GM12801 (cell line): ENCODE data around the gene MFSD12.

Experiments
- TF ChIP-seq, protein P1 (sequence below): IDR thresholded peaks from one replicate; pipeline ENCODE4 v1.5.1; 2011; ENCODE audit warnings: control low read depth; ENCODE audit not compliant: insufficient read length; ENCODE audit errors: extremely low read depth

Gene MFSD12

DNA sequence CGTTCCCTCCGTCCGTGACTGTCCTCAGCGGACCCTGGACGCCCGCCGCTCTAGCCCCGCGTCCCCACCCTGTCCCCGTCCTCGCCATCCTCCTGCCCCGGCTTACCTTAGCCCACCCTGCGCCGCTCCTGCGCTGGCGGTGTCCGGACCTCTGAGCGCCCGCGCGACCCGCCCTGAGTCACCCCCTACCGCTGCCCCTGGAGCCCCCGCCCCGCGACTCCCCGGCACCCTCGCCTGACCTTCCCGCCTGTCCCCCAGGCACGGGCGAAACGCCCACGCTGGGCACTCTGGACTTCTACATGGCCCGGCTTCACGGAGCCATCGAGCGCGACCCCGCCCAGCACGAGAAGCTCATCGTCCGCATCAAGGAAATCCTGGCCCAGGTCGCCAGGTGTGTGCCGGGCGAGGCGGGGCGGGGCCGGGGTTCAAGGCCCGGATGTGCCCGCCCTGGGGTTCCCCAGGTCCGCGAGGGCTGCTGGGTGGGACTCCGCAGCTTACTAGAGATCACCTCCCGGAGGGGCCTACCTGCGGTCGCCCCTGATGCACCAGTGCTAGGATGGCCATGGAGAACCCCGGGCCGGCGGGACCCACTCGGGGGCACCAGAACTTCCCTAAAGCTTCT lies 20.4 kb upstream of the MFSD12 start:
- TF ChIP-seq, protein P1, sequence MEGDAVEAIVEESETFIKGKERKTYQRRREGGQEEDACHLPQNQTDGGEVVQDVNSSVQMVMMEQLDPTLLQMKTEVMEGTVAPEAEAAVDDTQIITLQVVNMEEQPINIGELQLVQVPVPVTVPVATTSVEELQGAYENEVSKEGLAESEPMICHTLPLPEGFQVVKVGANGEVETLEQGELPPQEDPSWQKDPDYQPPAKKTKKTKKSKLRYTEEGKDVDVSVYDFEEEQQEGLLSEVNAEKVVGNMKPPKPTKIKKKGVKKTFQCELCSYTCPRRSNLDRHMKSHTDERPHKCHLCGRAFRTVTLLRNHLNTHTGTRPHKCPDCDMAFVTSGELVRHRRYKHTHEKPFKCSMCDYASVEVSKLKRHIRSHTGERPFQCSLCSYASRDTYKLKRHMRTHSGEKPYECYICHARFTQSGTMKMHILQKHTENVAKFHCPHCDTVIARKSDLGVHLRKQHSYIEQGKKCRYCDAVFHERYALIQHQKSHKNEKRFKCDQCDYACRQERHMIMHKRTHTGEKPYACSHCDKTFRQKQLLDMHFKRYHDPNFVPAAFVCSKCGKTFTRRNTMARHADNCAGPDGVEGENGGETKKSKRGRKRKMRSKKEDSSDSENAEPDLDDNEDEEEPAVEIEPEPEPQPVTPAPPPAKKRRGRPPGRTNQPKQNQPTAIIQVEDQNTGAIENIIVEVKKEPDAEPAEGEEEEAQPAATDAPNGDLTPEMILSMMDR, result no peak

DNA sequence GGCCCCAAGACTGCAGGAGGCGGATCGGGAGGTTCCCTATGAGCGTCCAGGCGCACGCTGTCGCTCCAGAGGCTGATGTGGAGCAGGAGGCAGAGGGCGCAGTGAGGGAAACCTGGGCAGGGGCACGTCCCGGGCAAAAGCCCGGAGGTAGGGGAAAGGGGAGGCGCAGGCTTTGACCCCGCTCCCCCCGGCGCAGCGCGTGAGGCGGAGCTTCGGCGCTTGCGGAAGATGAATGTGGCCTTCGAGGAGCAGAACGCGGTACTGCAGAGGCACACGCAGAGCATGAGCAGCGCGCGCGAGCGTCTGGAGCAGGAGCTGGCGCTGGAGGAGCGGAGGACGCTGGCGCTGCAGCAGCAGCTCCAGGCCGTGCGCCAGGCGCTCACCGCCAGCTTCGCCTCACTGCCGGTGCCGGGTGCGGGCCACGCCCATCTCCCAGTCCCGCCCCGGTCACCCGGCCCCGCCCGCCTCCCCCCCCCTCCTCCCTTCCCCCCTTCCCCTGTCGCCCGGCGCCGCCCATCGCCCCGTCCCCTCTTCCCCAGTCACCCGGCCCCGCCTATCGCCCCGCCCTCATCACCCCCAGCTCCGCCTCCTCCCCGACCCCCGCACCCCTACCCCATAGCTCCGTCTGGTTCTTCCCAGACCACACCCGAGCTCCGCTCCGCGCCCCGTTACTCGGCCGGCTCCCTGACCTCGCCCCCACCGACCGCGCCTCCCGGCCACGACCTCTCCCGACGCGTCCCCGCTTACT lies 19.5 kb upstream of the MFSD12 start:
- TF ChIP-seq, protein P1, result no peak

DNA sequence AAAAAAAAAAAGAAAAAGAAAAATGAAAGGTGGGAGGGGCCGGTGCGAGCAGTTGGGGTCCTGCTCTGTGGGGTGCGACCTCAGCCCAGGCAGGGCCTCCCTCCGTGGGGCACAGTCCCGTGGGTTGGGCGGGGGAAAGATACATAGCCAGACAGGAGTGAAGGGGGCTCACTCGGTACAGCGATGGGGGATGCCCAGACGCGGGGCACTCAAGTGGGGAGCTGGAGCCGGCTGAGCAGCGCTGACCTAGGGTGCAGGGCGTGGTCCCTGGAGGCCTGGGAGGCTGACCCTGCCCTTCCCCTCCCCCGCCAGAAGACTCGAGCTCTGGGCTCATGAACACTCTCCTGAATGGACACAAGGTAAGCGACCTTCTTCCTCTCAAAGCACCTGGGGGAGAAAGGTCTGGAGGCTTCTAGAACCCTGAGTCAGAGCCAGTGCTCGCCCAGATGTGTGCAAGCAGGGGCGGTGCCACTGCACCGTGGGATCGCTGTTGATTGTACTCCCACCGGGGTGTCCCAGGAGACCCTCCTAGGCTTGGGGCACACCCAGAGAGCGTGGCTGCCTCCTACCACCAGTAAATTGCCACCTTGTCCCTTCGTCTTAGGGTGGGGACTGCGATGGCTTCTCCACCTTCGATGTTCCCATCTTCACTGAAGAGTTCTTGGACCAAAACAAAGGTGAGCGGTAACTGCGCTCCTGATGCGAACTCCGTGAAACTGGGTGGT lies 18.7 kb upstream of the MFSD12 start:
- TF ChIP-seq, protein P1, result no peak

DNA sequence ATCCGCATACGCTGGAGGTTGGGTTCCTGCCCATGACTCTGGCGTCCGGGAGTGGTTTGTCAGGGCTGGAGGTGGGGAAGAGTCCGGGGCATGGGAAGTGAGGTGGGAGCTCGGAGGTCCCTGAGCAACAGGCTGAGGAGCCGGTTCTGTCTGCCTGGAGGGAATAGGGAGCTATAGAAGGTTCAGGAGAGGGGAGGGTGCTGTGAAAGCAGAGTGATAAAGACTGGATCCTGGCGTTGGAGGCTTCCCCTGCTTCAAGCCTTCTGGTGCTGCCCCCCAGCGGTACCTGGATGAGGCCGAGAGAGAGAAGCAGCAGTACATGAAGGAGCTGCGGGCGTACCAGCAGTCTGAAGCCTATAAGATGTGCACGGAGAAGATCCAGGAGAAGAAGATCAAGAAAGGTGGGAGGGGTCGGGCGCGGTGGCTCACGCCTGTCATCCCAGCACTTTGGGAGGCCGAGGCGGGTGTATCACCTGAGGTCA lies 17.9 kb upstream of the MFSD12 start:
- TF ChIP-seq, protein P1, result no peak

DNA sequence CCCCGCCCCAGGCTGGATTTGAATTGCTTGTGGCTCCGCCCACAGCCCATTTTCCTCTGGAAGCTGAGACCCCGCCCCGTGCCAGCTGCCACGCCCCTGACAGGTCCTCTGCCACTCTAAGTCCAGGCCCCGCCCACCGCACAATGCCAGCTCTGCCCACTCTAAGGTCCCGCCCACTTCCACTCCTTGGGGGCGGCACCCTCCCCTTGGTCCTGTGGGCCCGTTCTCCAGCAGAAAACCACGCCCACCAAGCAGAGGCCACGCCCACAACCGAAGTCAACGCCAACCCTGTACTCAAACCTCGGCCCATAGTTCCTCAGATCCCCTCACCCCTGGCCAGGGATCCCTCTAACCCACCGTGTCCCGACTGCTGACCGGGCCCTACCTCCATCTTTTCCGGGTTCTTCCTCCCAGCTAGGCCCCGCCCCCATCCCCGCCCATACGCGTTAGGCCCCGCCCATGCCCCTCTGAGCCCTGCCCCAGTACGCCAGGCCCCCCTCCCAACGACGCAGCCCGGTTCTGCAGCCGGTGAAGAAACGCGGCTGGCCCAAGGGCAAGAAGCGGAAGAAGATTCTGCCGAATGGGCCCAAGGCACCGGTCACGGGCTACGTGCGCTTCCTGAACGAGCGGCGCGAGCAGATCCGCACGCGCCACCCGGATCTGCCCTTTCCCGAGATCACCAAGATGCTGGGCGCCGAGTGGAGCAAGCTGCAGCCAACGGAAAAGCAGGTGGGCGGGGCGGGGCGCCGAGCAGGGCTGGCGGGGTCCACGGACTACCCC lies 16.7 kb upstream of the MFSD12 start:
- TF ChIP-seq, protein P1, result no peak

DNA sequence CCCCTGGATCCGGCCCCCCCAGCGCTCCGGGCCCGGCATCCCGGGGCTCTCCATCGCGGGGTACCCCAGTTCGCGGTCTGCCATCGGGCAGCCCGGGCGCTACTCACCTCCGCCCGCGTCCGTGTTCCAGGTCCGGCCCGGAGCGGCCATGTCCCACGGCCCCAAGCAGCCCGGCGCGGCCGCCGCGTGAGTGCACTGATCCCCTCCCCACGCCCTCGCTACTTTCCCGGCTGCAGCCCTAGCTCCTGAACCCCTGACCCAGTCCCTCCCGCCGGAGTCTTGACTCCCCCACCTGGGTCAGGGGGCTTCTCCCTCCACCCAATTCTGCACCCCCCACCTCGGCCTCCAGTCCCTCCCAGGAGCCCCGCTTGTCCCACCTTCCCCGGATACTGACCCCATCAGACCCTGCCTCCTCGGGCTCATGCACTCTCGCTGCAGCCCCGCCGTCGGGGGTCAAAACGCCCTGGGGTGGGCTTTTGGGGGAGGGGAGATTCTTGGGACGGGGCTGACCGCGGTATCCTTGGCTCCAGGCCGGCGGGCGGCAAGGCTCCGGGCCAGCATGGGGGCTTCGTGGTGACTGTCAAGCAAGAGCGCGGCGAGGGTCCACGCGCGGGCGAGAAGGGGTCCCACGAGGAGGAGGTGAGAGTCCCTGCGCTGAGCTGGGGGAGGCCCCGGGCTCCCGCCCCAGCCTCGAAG lies 15.9 kb upstream of the MFSD12 start:
- TF ChIP-seq, protein P1, result no peak

DNA sequence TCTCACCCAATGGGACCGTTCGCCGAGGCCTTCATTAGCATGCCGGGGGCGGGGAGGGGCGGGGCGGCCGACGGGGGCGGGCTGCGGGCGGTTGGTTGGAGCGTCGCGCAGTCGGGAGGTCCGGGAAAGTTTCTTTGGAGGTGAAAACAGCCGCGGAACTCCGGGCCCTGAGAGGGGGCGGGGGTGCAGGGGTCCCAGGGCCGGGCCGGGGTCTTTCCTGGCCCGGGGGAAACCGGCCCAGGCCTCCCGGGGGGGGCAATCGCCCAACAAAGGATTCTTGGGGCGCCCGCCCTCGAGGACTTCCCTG lies 15.4 kb upstream of the MFSD12 start, which contains the start of gene HMG20B:
Gene HMG20B (plus strand): TSS at position 90 of the 307 bp plus-strand sequence. CDS start 366 bp downstream, outside the sequence.
- TF ChIP-seq, protein P1, result no peak
